OCI-M2 (cell line): ENCODE results near the gene CNTNAP2.
"Not testable (repeated sequence)": the region's sequence is repeated elsewhere in the genome, so short reads cannot be mapped to it uniquely, and the experiment has no call there.

Source experiments
- DNase-seq: peaks from one replicate; lab custom pipeline; 2025; ENCODE audit not compliant: unreplicated experiment; lab: John Stamatoyannopoulos, UW

CNTNAP2 gene

DNA sequence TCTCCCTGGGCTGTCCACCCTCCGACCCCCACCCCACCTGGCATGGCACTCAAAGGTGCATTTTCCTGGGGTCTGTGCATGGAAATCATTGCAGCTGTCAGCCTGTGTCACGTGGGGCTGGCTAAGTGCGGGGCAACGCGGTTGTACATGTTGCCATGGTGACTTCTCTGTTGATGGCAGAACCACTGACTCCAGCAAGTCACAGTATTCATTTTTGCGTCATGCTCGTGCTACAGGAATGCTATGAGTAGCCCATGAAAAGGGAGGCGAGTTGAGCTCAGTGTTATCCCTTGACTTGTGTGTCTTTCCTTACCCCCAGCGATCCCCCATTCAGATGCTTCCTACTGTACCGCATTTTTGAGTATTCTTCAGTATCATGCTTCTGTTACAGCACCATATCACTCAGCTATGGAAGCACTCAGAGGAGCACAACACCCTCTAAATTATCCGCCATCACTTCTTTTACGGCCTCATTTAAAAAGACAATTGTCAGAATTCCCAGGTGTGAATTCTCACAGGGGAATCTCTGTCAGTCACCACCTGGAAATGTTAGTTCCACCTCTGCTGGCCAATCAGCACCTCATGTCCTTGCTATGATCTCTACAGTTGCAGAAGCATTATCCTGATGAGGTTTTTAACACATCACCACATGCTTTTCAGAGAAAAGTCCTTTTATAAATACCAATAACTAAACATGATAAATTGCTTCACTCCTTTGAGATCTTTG lies 2279.6 kb downstream of the CNTNAP2 start:
- DNase-seq, result no peak

DNA sequence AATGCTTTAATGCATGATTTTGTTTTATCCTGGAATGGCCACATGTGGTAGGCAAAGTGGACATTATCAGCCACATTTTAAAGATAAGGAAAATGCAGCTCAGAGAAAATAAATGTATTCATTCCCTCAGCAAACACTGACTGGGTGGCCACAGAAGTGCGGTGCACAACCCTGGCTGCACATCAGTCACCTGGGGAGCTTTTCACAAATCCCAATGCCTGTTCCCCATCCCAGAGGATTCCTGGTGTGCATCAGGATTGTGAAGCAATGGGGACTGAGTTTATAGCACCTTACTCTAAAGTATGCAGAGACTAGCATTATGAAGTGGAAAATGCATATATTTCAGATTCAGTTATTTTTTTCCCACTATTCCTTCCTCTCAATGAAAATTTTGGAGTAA lies 2280.5 kb downstream of the CNTNAP2 start:
- no peak for DNase-seq

DNA sequence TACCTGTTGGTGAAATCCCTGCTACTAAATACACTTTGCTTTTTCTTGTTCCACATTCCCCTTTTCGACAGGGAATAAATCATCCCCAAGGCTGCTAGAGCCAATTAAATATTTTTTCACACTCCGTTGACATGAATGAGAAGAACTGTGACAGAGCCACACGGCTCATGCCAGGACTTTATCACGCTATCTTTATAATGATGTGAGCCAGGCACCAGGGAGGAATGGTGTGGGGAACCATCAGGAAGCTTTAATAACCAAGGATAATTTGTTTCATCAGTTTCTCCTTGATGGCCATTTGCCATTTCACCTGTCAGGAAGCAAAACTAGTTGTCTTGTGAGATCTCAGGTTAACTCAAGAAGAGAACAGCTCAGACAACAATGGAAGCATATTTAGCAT lies 2280.9 kb downstream of the CNTNAP2 start:
- DNase-seq, result no peak

DNA sequence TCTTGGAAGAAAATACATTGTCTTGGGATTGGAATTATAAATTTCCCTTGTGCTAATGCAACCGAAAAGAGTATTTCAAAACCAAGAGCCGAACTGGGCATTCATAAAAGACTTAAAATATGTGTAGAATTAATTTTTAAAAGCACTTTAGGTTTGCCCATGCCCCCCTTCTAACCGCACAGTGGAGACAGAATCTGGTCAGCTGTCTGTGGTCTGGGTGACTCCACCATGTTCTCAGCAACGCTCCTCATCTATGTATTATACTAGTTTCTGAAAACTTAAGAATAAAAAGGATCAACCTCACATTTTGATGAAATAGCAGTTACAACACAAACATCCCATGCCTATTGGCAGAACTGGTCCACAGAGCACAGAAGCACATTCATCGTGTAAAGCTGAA lies 2281.4 kb downstream of the CNTNAP2 start:
- DNase-seq, result no peak

DNA sequence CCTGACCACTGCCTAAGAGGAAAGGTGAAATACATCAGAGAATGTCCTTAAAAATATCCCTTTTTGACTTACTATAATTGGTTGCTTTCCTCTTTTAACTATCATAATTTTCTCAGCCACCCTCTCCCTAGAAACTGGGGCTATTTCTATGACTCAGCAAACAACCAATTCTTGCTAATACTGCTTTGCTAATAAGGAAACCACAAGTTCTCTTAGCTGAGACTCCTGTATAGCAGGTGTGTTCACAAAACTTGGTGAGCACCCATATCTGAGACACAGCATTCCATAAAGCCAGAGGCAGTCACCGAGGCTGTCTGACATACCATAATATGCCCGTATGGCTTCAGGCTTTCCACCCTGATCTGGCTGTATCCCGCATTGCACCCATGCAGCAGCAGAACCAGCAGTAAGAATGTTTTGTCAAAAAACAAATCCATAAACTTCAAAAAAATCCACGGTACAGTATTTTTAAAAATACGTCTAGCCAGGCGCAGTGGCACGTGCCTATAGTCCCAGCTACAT lies 2282.3 kb downstream of the CNTNAP2 start:
- DNase-seq, result no peak

DNA sequence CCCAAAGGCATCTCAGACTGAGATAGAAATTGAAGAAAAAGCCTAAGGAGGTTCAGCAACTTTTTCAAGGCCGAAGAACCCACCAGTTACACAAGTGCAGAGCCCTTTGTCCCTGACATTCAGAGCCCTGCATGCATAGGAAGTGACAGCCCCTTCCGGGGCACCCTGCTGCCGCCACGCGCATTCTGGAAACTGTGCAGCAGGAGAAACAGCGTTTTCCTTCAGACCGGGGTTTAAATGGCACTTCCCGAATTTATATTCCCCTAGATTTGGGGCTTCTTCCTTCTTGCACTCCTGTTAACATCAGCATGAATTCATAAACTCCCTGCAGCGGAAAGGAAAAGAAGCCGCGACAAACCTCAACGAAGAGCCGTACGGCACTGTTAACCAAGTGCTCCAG lies 2283.5 kb downstream of the CNTNAP2 start:
- no peak for DNase-seq

DNA sequence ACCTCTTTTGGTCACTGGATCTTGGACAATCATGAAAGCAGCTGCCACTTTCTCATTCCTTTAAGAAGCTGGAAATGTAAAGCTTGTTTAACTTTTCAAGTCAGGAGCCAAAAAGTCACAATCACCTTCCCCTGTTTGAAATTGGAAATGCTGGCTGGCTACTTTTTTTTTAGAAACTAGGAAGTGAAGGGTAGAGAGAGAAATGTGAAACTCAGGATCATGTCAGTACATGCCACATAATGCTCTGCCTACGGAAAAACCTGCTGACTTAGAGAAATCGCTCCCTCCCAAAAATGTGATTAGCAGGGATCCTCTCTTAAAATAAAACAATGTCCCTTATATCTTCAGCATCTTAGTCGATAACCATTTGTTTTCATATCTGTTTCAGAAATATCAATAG lies 2285.6 kb downstream of the CNTNAP2 start:
- DNase-seq, result no peak

DNA sequence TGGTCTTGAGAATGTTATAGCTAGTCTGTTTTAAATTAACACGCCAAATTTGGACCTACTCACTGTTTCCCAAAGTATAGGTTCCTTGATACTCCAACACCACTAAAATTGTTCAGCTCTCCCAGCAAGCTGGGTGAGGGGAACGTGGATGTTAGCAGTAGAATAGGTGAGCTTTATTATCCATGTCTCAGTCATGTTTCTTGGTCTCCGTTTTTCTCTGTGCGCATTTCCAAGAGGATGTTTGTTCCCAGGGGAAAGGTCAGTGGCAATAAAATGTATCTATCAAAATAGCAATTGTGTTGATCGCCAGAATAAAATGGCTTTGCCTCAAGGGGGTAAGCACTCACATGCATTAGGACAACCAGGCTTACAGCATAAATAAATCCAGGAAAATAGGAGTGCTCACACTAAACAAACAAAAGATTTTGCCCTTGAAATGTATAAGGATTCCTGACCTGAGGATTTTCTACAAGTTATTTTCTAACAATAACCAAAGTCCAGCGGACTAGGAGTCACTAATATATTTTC lies 2286.9 kb downstream of the CNTNAP2 start:
- DNase-seq, result no peak

DNA sequence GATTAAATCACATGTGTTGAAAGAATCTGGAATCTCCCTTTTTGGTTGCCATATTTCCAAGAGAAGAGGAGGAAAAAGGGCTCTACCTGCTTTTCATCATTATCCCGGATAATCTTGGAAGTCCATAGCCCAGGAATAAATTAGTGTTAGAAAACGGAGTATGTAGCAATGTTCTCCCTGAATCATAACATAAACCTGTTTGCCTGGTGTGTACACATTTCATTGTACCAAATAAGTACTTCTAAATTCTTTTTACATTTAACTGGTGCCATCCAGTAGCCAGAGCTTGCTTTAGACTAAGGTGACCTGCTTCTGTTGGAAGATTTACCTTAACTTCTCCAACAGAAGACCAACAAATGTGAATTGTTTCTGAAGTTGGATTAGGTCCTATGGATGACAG lies 2291.7 kb downstream of the CNTNAP2 start:
- DNase-seq, result no peak

DNA sequence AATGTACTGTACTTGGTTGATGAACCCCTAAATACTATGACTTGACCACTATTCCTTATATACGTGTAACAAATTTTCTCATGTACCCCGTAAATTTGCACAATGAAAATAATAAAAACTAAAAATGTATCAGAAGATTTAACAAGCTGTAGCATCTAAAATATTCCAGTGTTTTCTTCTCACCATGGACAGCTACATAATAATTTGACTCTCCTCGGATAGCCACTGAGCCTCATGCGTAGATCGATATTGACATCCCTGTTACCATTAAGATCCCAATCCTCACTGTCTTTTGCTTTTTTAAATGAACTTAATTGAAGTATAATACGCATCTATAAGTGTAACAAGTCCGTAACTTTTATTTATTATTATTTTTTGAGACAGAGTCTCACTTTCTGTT lies 2294.3 kb downstream of the CNTNAP2 start:
- DNase-seq, result no peak

DNA sequence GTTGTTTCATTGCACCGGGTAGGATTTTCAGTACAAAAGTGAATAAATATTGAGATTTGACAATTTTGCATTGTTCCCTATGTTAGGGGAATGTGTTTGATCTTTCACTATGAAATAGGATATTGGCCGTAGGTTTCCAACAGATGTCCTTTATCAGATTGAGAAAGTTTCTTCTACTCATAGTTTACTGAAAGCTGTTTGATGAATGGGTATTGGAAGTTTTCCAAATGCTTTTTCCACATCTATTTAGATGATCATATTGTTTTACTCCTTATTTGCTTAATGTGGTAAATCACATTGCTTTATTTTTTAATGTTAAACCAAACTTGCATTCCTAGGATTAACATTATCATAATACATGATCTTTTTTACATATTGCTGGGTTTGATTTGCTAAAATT lies 2296.1 kb downstream of the CNTNAP2 start:
- no peak for DNase-seq

DNA sequence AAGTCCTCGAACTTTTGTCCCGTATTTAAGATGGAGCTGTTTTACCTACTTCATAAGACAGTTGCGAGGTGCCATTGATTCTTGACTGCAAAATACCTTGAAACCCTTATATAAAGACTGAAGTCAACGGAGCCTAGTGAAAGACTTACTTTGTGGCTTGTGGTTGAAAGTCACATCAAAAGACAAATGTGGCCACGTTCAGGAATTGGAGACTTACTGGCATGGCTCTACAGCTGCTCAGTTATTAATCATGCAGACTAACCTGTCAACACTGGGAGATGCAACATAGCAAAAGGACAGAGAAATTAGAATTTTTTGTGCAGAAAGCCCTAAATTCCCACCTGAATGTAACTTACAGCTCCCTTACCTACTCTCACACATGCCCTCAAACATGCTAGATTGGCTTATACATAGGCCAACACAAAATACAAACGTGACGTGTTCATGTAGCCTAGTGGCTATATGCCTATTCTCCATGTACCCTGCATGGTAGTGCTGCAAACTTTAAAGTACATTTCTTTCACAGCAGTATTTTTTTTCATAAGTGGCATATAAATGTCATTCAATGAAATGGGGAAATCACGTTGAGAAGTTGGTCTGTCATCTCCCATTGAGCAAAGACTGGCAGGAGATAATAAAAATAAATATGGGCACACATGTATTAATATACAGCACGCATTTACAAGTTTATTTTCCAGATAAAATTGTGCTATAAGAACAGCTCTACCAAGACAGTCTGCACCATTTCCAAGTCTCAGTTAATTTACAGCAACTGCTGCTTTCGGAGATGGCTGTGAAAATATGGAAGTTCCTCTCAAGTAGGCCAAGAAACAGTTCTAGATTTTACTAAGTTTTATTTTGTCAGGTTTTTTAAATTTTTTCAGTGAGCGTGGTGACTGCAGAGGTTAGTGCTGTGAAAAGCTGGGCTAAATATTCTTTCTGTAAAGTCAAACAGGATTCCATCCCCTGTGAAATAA lies 2303.5 kb downstream of the CNTNAP2 start:
- DNase-seq, result no peak

DNA sequence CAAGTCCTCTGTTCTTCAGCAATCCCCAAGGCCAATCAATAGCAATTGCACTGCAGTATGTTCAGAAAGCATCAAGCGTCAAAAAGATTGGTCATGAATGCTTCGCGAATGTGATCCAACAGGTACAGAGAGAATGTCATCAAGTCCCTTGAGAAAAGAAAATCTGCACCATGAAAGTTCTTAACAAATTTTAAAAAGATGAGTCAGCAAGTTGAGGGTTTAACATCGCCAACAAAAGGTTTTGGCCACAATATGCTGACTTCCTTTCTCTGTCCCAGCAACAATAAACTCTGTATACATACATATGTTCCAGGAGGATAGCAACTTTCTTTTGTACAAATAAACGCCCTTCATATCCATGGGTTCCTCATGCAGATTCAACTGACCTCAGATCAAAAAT lies 2305.4 kb downstream of the CNTNAP2 start:
- DNase-seq, result no peak

DNA sequence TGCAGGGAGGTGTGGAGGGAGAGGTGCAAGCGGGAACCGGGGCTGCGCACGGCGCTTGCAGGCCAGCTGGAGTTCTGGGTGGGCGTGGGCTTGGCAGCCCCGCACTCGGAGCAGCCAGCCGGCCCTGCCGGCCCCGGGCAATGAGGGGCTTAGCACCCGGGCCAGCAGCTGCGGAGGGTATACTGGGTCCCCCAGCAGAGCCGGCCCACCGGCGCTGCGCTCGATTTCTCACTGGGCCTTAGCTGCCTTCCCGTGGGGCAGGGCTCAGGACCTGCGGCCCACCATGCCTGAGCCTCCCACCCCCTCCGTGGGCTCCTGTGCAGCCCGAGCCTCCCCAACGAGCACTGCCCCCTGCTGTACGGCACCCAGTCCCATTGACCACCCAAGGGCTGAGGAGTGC lies 2309.8 kb downstream of the CNTNAP2 start:
- DNase-seq, result not testable (repeated sequence)

DNA sequence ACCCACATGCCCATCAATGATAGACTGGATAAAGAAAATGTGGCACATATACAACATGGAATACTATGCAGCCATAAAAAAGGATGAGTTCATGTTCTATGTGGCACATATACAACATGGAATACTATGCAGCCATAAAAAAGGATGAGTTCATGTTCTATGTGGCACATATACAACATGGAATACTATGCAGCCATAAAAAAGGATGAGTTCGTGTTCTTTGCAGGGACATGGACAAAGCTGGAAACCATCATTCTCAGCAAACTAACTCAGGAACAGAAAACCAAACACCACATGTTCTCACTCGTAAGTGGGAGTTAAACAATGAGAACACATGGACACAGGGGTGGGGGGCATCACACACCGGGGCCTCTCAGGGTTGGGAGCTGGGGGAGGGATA lies 2314.1 kb downstream of the CNTNAP2 start:
- not testable (repeated sequence) for DNase-seq

DNA sequence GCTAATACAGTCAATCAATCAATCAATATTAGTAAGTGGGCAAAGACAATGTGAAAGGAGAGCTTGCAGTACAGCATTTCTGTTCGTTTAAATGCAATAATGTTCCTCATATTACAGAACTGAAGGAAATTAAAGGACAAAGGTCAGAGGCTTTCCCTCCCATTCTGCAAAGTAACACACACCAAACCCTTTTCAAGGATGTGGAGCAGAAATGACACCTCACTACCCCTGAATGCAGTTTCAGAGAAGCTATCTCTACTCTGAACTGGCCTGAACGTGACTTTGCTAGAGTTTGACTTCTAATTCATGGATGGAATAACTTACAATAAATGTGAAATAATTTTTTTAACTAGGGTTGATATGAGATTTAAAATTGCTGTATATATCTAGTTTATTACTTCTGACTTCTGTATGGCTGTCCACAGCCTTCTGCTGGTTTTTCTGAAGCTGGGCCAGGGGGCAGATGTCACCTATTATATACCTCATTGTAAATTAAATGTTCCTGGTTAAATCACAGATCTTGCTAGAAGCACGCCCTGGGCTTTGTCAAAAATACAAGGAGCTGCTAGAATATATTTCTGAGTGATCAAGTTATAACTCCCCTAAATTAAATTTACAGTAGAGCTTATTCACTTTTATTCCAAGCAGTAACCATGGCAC lies 2317.1 kb downstream of the CNTNAP2 start:
- no peak for DNase-seq

DNA sequence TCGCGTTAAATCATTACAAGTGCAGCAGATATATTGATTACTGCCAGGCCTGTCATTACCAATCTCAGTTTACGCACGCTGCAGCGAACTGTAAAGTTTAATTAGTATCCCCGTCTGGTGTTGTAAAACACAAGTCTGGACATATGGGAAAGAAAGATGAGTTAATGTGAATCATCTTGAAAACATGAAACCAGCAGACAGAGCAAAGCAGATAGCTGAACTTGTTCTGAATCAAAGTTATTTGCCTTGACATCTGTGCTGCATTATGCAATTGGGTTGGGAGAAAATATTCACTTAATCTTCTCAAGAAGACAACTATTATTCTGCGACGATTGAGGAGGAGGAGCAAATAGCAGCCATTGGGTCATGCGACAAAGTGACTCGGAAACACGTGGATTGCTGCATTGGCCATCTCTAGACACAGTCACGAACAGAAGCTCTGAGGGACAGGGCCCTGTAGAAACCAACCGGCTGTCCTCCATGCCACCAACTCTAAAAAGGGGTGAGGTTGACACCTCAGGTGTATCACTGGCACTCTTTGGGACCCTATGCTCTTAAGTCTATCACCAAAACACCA lies 2317.7 kb downstream of the CNTNAP2 start:
- no peak for DNase-seq

DNA sequence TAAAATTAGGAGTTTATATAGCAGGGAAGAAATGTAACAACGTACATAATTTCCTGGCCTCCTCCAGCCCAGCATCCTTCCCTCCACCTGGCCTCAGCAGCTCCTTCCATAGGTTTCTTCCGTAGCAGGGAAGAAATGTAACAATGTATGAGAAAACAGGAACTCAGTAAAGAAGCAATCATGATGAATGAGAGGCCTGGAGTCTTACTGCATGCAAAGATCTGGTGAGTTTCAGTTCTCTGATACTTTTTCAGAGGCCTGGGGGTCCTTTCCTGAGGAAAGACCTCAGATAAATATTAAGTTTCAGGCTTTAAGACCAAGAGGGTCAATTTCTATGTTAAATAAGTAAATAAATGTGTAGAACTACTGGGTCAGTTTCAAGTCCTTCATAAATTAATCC lies 2318.3 kb downstream of the CNTNAP2 start:
- DNase-seq, result no peak

DNA sequence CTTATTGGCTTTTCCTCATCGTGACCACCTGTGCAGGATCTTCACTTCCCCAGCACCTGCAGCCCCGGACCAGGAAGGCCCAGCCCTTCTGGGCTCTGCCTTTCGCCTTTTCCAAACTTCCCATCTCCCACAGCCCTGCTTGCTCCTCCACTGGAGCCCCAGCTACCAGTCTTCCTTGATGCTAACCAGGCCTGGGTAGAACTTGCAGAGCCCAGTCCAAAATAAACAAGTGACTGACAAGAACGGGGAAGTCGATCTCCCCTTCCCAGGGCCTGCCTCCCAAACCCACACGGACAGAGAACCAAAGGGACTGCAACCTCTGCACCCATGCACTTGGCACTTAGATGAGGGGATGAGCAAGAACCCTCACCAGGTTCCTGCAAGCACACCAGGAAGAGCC lies 2319.1 kb downstream of the CNTNAP2 start:
- no peak for DNase-seq

DNA sequence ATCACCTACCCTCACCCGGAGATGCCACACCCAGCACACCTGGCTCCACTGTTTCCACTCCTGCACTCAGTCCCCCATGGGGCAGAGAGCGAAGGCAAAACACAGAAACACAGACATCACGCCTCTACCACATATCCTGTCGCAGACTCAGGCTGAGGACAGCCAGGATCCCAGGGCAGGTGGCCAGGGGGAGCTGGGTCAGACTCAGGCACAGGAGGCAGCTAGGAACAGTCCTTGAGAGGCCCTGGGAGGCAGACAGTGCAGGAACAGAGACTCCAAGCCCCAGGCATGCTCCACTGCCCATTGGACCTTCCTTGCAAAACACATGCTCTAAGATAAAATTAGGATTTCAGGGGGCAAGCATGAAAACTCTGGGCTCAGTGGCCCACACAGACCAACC lies 2319.5 kb downstream of the CNTNAP2 start:
- no peak for DNase-seq

DNA sequence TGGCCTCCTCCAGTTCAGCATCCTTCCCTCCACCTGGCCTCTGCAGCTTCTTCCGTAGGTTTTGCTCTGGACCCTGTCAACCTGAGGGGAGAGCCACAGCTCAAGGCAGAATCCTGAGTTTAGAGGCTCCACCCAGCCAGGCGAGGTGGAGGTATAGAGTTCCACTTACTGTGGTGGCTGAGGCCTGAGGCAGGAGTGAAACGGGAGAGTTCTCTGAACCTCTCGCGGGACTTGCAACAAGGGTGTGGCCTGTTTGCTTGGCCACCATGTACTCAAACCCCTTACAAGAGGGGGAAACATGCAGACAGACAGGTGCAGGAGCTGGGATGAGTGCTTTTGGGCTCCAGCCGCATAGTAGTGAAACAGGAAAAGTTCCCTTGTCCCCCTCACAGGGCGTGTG lies 2320.0 kb downstream of the CNTNAP2 start:
- no peak for DNase-seq
